Glomerular endothelial cell (primary cell): ENCODE data around the gene RGS17. TPM values are rescaled to one million over a fixed set of nuclear protein-coding genes. Genes with fewer than 3 reads are reported as not detected.
"Not testable (repeated sequence)": the region's sequence is repeated elsewhere in the genome, so short reads cannot be mapped to it uniquely, and the experiment has no call there.

Experiments used
- DNase-seq: peaks from one replicate; pipeline ENCODE4 v3.0.0-alpha.2; 2011; ENCODE audit warnings: low read depth, low spot score; ENCODE audit errors: extremely low read depth
- total RNA-seq: library from RNA; depleted of rRNA; stranded (reverse); fragments of >200 nt; gene quantifications from 2 replicates; pipeline ENCODE4 v1.2.3, GENCODE V29; 2015

The RGS17 gene
- total RNA-seq = 5.4 and 8.6 TPM in 2 replicates

GRCh38 chr6:153131037-153131981, at the start of gene RGS17:
RGS17 (minus strand) TSS chr6:153131282; CDS start chr6:153044018, 87,264 bp downstream.
- DNase-seq = no peak

- no peak for DNase-seq
Measured at GRCh38 chr6:153172815-153173214, 41.7 kb upstream of the RGS17 start.

GRCh38 chr6:153170511-153170910, 39.4 kb upstream of the RGS17 start:
- DNase-seq = no peak

- no peak for DNase-seq
Measured at GRCh38 chr6:153167907-153168306, 36.8 kb upstream of the RGS17 start.

GRCh38 chr6:153167061-153167891, 36.2 kb upstream of the RGS17 start:
- DNase-seq = peak; percentile 48

- no peak for DNase-seq
Measured at GRCh38 chr6:153162646-153163045, 31.6 kb upstream of the RGS17 start.

GRCh38 chr6:153162172-153162571, 31.1 kb upstream of the RGS17 start:
- no peak for DNase-seq

- DNase-seq = no peak
Measured at GRCh38 chr6:153160221-153160620, 29.1 kb upstream of the RGS17 start.

GRCh38 chr6:153150752-153151440, 19.8 kb upstream of the RGS17 start:
- no peak for DNase-seq

GRCh38 chr6:153150371-153150751, 19.3 kb upstream of the RGS17 start:
- DNase-seq = no peak

- no peak for DNase-seq
Measured at GRCh38 chr6:153149891-153150290, 18.8 kb upstream of the RGS17 start.

- no peak for DNase-seq
Measured at GRCh38 chr6:153146413-153146812, 15.3 kb upstream of the RGS17 start.

- DNase-seq = no peak
Measured at GRCh38 chr6:153145591-153145990, 14.5 kb upstream of the RGS17 start.

- no peak for DNase-seq
Measured at GRCh38 chr6:153143200-153143599, 12.1 kb upstream of the RGS17 start.

GRCh38 chr6:153140299-153140698, 9.2 kb upstream of the RGS17 start:
- DNase-seq = no peak

- DNase-seq = no peak
Measured at GRCh38 chr6:153138930-153139329, 7.8 kb upstream of the RGS17 start.

GRCh38 chr6:153135681-153136080, 4.6 kb upstream of the RGS17 start:
- DNase-seq = no peak

GRCh38 chr6:153133667-153134066, 2.6 kb upstream of the RGS17 start:
- not testable (repeated sequence) for DNase-seq

GRCh38 chr6:153130515-153131036, 506 bp downstream of the RGS17 start:
- no peak for DNase-seq

GRCh38 chr6:153129873-153130514, 1.1 kb downstream of the RGS17 start:
- DNase-seq = no peak
